ENCODE data around the gene ZMYND10. TPM values are rescaled to one million over a fixed set of nuclear protein-coding genes. Genes with fewer than 3 reads are reported as not detected.

The ZMYND10 gene
- total and polyA plus RNA-seq, 2 experiments from 2014 or later: 0.29 to 0.31 TPM

GRCh38 chr3:50341537-50341936, 4.0 kb downstream of the ZMYND10 start (continued):
- no peak for TF ChIP-seq ZNF462 (CRISPR knock-in tag; IDR thresholded peaks at IDR 0.05)
- TF ChIP-seq STAT1 (IDR thresholded peaks at IDR 0.05; ENCODE audit: unreplicated experiment): no peak
- TF ChIP-seq EZH2phosphoT487 (IDR thresholded peaks at IDR 0.05; ENCODE audit: unreplicated experiment): no peak
- no peak for TF ChIP-seq ZNF331 (CRISPR knock-in tag; IDR thresholded peaks at IDR 0.05; ENCODE audit: low read depth)
- TF ChIP-seq ZNF114 (CRISPR knock-in tag; IDR thresholded peaks at IDR 0.05): no peak
- TF ChIP-seq JUNB (IDR thresholded peaks at IDR 0.05; ENCODE audit: unreplicated experiment): no peak
- TF ChIP-seq CTCF (conservative IDR thresholded peaks at IDR 0.05; ENCODE audit: low read depth in 2 of 2): no peak
- no peak for TF ChIP-seq REST (IDR thresholded peaks at IDR 0.05; ENCODE audit: unreplicated experiment)
- TF ChIP-seq POLR2AphosphoS5 (IDR thresholded peaks at IDR 0.05; ENCODE audit: low read depth): no peak
- TF ChIP-seq NANOG (IDR thresholded peaks at IDR 0.05; ENCODE audit: borderline replicate concordance): no peak

Data from GM23338 (cell line).